H1 (cell line): ENCODE measurements around the gene RARA.

Source experiments
- BACH1 ChIP-seq: IDR thresholded peaks from 2 replicates; pipeline ENCODE4 v1.6.1; 2012; ENCODE audit warnings: low read length, improper control_type of control experiment
- CHD1 ChIP-seq: IDR thresholded peaks from 2 replicates; pipeline ENCODE4 v1.6.1; 2012; ENCODE audit warnings: low read depth, low read length, improper control_type of control experiment
- CHD2 ChIP-seq: IDR thresholded peaks from 2 replicates; pipeline ENCODE4 v1.6.1; 2012; ENCODE audit warnings: low read length, improper control_type of control experiment
- EP300 ChIP-seq, 2 experiments: IDR thresholded peaks; 1 replicate in 1 of 2; 2 replicates in 1 of 2; pipeline ENCODE4 v1.6.1; 2011 to 2012; ENCODE audit warnings: low read depth in 2 of 2, low read length in 2 of 2, mild to moderate bottlenecking in 2 of 2, borderline replicate concordance in 1 of 2, inconsistent platforms in 1 of 2, moderate library complexity in 1 of 2
- EZH2 ChIP-seq: fragments of 200-600 bp; sonication (generic); IDR thresholded peaks from 2 replicates; pipeline ENCODE4 v1.7.1; 2012; ENCODE audit warnings: low read depth, mild to moderate bottlenecking, moderate library complexity, low read length, inconsistent platforms; ENCODE audit not compliant: severe bottlenecking
- POLR2A ChIP-seq, 2 experiments: IDR thresholded peaks; 1 replicate in 1 of 2; 2 replicates in 1 of 2; pipeline ENCODE4 v1.6.1; 2011; ENCODE audit warnings: low read depth in 2 of 2, low read length in 2 of 2, mild to moderate bottlenecking in 2 of 2; ENCODE audit errors: control extremely low read depth in 1 of 2
- POLR2AphosphoS5 ChIP-seq: IDR thresholded peaks from 2 replicates; pipeline ENCODE4 v1.6.1; 2011; ENCODE audit warnings: low read depth, low read length
- SP1 ChIP-seq: IDR thresholded peaks from 2 replicates; pipeline ENCODE4 v1.6.1; 2011; ENCODE audit warnings: low read depth, low read length
- SUZ12 ChIP-seq: fragments of 200-600 bp; sonication (generic); IDR thresholded peaks from 2 replicates; pipeline ENCODE4 v1.6.1; 2012; ENCODE audit warnings: mild to moderate bottlenecking, inconsistent platforms, low read length, moderate library complexity, mixed read lengths
- TBP ChIP-seq: IDR thresholded peaks from 2 replicates; pipeline ENCODE4 v1.6.1; 2011; ENCODE audit warnings: low read depth, low read length, improper control_type of control experiment
- TCF12 ChIP-seq: IDR thresholded peaks from 2 replicates; pipeline ENCODE4 v1.6.1; 2011; ENCODE audit warnings: low read depth, mild to moderate bottlenecking, low read length
- YY1 ChIP-seq: IDR thresholded peaks from 2 replicates; pipeline ENCODE4 v1.6.1; 2011; ENCODE audit warnings: low read depth, mild to moderate bottlenecking, low read length
- TF ChIP-seq, protein P1 (sequence below), 3 experiments: IDR thresholded peaks; 1 replicate in 2 of 3; 2 replicates in 1 of 3; pipeline versions ENCODE4 v1.5.1 to v1.6.1; 2011; ENCODE audit warnings: low read length in 3 of 3, mild to moderate bottlenecking in 3 of 3, inconsistent platforms in 2 of 3, low read depth in 1 of 3, moderate library complexity in 1 of 3; ENCODE audit not compliant: insufficient read depth in 1 of 3; ENCODE audit errors: control extremely low read depth in 1 of 3

DNA sequence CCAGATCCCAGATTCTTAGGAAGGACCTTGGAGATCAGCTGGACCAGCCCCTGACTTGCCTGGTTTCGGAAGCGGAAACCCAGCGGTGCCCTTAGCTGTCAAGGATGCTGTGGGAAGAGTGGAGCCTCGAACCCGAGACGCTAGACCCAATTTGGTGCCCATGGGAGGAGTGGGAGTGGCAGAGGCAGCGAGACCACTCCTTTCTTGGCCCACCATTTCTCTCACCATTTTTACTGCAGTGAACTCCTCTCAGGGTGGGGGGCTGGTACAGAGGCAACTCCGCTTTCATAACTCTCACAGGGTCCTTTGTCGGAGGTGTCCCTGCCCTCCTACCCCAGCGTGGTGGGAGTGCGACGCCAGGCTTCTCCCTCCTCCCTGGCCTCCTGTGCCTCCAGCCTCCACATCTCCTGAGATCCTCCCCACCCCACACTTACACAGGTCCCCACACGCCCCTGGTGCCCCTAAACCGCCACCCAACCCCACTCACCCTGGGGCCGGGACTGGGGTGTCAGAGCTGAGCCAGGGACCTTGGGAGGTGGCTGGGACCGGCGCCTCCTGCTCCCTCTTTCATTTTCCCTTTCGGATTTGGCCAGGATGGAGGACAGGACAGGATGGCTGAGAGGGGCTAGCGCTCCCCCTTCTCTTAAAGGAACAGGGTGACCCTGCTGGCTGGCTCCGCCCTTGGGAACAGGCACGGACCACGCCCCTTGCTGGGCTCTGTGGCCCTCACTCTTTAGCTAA is 55.3 kb downstream of the RARA start, which contains the start of gene GJD3:
- TF ChIP-seq, protein P1, sequence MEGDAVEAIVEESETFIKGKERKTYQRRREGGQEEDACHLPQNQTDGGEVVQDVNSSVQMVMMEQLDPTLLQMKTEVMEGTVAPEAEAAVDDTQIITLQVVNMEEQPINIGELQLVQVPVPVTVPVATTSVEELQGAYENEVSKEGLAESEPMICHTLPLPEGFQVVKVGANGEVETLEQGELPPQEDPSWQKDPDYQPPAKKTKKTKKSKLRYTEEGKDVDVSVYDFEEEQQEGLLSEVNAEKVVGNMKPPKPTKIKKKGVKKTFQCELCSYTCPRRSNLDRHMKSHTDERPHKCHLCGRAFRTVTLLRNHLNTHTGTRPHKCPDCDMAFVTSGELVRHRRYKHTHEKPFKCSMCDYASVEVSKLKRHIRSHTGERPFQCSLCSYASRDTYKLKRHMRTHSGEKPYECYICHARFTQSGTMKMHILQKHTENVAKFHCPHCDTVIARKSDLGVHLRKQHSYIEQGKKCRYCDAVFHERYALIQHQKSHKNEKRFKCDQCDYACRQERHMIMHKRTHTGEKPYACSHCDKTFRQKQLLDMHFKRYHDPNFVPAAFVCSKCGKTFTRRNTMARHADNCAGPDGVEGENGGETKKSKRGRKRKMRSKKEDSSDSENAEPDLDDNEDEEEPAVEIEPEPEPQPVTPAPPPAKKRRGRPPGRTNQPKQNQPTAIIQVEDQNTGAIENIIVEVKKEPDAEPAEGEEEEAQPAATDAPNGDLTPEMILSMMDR (IDR thresholded peaks at IDR 0.05; ENCODE audit: control extremely low read depth in 1 of 3, insufficient read depth in 1 of 3, low read depth in 1 of 3, low read length in 3 of 3), result no peak
- TF ChIP-seq BACH1, result no peak
- TF ChIP-seq POLR2A (IDR thresholded peaks at IDR 0.05; ENCODE audit: control extremely low read depth in 1 of 2, low read depth in 2 of 2, low read length in 2 of 2), result no peak
- TF ChIP-seq CHD1, result no peak
- no peak for TF ChIP-seq TCF12
- TF ChIP-seq POLR2AphosphoS5, result no peak
- no peak for TF ChIP-seq CHD2
- TF ChIP-seq EZH2, result no peak
- TF ChIP-seq SUZ12, result no peak
- no peak for TF ChIP-seq YY1
- TF ChIP-seq TBP, result no peak
- TF ChIP-seq SP1, result no peak
- no peak for TF ChIP-seq EP300 (IDR thresholded peaks at IDR 0.05; ENCODE audit: borderline replicate concordance in 1 of 2, low read depth in 2 of 2, low read length in 2 of 2)
